HEK293 (cell line): ENCODE data around the gene TBC1D22A.

Experiments used
- CTCF ChIA-PET: fragments of 350-600 bp; formaldehyde crosslinking; extraction: SDS; loops from one replicate; lab custom pipeline; 2021; ENCODE audit warnings: antibody characterized with exemption; lab: Yijun Ruan, JAX
- POLR2A ChIA-PET: fragments of 300-600 bp; formaldehyde crosslinking; extraction: SDS; loops from one replicate; lab custom pipeline; 2020; ENCODE audit warnings: antibody characterized with exemption, inconsistent platforms; lab: Yijun Ruan, JAX
- H3K27ac ChIP-seq: fragments of 200-500 bp; sonication (Bioruptor generic); 2 replicates; pipeline ENCODE4 v1.5.1; 2014; ENCODE audit warnings: low read depth, low read length, control low read depth, inconsistent platforms; ENCODE audit errors: extremely low read depth
- H3K36me3 ChIP-seq, 2 experiments: fragments of 200-500 bp in 1 of 2; sonication (Bioruptor generic) in 1 of 2; 1 replicate in 1 of 2; 2 replicates in 1 of 2; pipeline ENCODE4 v1.5.1; 2014 to 2017; ENCODE audit warnings: inconsistent platforms in 2 of 2, low read length in 2 of 2; ENCODE audit not compliant: control insufficient read depth in 2 of 2, insufficient read depth in 1 of 2
- H3K4me1 ChIP-seq: fragments of 200-500 bp; sonication (Bioruptor generic); 2 replicates; pipeline ENCODE4 v1.5.1; 2014; ENCODE audit warnings: mild to moderate bottlenecking, low read length, inconsistent platforms; ENCODE audit not compliant: control insufficient read depth, insufficient read depth
- H3K4me3 ChIP-seq: 2 replicates; pipeline ENCODE4 v1.5.1; 2011; ENCODE audit warnings: low read depth, mild to moderate bottlenecking, control low read depth, low read length, moderate library complexity
- H3K9me3 ChIP-seq: fragments of 200-500 bp; sonication (Bioruptor generic); 2 replicates; pipeline ENCODE4 v1.5.1; 2014; ENCODE audit warnings: low read depth, low read length, inconsistent platforms; ENCODE audit not compliant: control insufficient read depth, insufficient read depth
- BCL11B ChIP-seq: fragments of 450-650 bp; formaldehyde crosslinking; IDR thresholded peaks from 2 replicates; pipeline ENCODE4 v1.5.1; 2016; ENCODE audit warnings: low read depth, missing biosample characterization, missing genetic modification characterization
- GLI4 ChIP-seq: fragments of 450-650 bp; formaldehyde crosslinking; IDR thresholded peaks from 2 replicates; pipeline ENCODE4 v1.5.1; 2016; ENCODE audit warnings: missing biosample characterization, missing genetic modification characterization
- GLIS1 ChIP-seq: fragments of 450-650 bp; formaldehyde crosslinking; IDR thresholded peaks from 2 replicates; pipeline ENCODE4 v1.5.1; 2016; ENCODE audit warnings: missing biosample characterization, missing genetic modification characterization
- GLIS2 ChIP-seq: fragments of 450-650 bp; formaldehyde crosslinking; IDR thresholded peaks from 2 replicates; pipeline ENCODE4 v1.5.1; 2016; ENCODE audit warnings: missing biosample characterization, missing genetic modification characterization
- OVOL3 ChIP-seq: fragments of 450-650 bp; formaldehyde crosslinking; IDR thresholded peaks from 2 replicates; pipeline ENCODE4 v1.5.1; 2016; ENCODE audit warnings: missing biosample characterization, missing genetic modification characterization
- SP2 ChIP-seq: fragments of 450-650 bp; formaldehyde crosslinking; IDR thresholded peaks from 2 replicates; pipeline ENCODE4 v1.5.1; 2016; ENCODE audit warnings: missing biosample characterization, missing genetic modification characterization
- SP3 ChIP-seq: fragments of 450-650 bp; formaldehyde crosslinking; IDR thresholded peaks from 2 replicates; pipeline ENCODE4 v1.5.1; 2016; ENCODE audit warnings: missing biosample characterization, missing genetic modification characterization
- ZFHX2 ChIP-seq: fragments of 450-650 bp; formaldehyde crosslinking; conservative IDR thresholded peaks from 2 replicates; pipeline ENCODE4 v1.5.1; 2016; ENCODE audit warnings: missing biosample characterization, missing genetic modification characterization
- ZNF132 ChIP-seq: fragments of 450-650 bp; formaldehyde crosslinking; IDR thresholded peaks from 2 replicates; pipeline ENCODE4 v1.5.1; 2017; ENCODE audit warnings: missing biosample characterization, missing genetic modification characterization, borderline replicate concordance
- ZNF221 ChIP-seq: fragments of 450-650 bp; formaldehyde crosslinking; IDR thresholded peaks from 2 replicates; pipeline ENCODE4 v1.5.1; 2017; ENCODE audit warnings: missing biosample characterization, missing genetic modification characterization, borderline replicate concordance
- ZNF266 ChIP-seq: fragments of 450-650 bp; formaldehyde crosslinking; IDR thresholded peaks from 2 replicates; pipeline ENCODE4 v1.5.1; 2016; ENCODE audit warnings: missing biosample characterization, missing genetic modification characterization, low read depth
- ZNF366 ChIP-seq: fragments of 450-650 bp; formaldehyde crosslinking; conservative IDR thresholded peaks from 2 replicates; pipeline ENCODE4 v1.5.1; 2016; ENCODE audit warnings: missing biosample characterization, missing genetic modification characterization
- ZNF394 ChIP-seq: fragments of 450-650 bp; formaldehyde crosslinking; IDR thresholded peaks from 2 replicates; pipeline ENCODE4 v1.5.1; 2016; ENCODE audit warnings: missing biosample characterization, missing genetic modification characterization, mild to moderate bottlenecking, moderate library complexity, borderline replicate concordance
- ZNF521 ChIP-seq: fragments of 450-650 bp; formaldehyde crosslinking; IDR thresholded peaks from 2 replicates; pipeline ENCODE4 v1.5.1; 2017; ENCODE audit warnings: missing biosample characterization, mild to moderate bottlenecking, missing genetic modification characterization
- ZNF549 ChIP-seq: fragments of 450-650 bp; IDR thresholded peaks from 2 replicates; pipeline ENCODE4 v1.5.1; 2018; ENCODE audit warnings: missing biosample characterization, missing genetic modification characterization, mild to moderate bottlenecking, inconsistent platforms, moderate library complexity
- ZNF580 ChIP-seq: fragments of 450-650 bp; formaldehyde crosslinking; IDR thresholded peaks from 2 replicates; pipeline ENCODE4 v1.5.1; 2016; ENCODE audit warnings: missing biosample characterization, missing genetic modification characterization
- ZNF792 ChIP-seq: fragments of 450-650 bp; formaldehyde crosslinking; IDR thresholded peaks from 2 replicates; pipeline ENCODE4 v1.5.1; 2016; ENCODE audit warnings: missing biosample characterization, missing genetic modification characterization
- ZSCAN30 ChIP-seq: fragments of 450-650 bp; IDR thresholded peaks from 2 replicates; pipeline ENCODE4 v1.5.1; 2018; ENCODE audit warnings: missing biosample characterization, mild to moderate bottlenecking, missing genetic modification characterization, moderate library complexity
- TF ChIP-seq, protein P1 (sequence below): fragments of 450-650 bp; formaldehyde crosslinking; IDR thresholded peaks from 2 replicates; pipeline ENCODE4 v1.5.1; 2016; ENCODE audit warnings: missing biosample characterization, missing genetic modification characterization
- TF ChIP-seq, protein P2 (sequence below): fragments of 450-650 bp; IDR thresholded peaks from 2 replicates; pipeline ENCODE4 v1.5.1; 2018; ENCODE audit warnings: missing biosample characterization, missing genetic modification characterization
- TF ChIP-seq, protein P3 (sequence below): fragments of 450-650 bp; formaldehyde crosslinking; IDR thresholded peaks from 2 replicates; pipeline ENCODE4 v1.5.1; 2016; ENCODE audit warnings: missing biosample characterization, missing genetic modification characterization, low read depth

Gene TBC1D22A

DNA sequence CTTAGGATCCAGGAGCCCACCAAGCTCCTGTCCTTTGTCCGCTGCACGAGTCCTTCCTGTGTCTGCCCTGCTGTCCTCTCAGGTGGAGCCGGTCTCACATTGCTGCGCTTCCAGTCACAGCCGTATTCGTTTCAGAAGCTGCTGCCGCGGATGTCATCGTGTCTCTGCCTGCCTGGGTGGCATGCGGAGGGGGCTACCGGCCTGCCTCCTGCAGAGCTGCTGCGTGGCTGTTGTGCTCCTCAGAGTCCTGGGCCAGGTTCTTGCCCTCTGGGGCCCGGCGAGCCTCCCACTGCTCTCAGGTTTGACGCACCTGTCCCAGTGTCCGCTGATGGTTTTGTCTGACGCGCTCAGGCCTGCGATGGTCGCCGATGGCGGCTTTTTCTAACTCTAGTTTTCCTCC, 254.2 kb downstream of the TBC1D22A start:
- POLR2A ChIA-PET = no interaction called here
- TF ChIP-seq GLIS1 = 0 out of 2 replicates have a peak, but pooled peaks have one; percentile 14
- no peak for TF ChIP-seq ZNF792 (tag by site-specific recombination)
- CTCF ChIA-PET = no interaction called here
- Histone ChIP-seq H3K4me1 (no peaks in the 10 kb centered on the region), H3K9me3 (no peaks in the 10 kb centered on the region), H3K36me3 (no peaks in the 10 kb centered on the region), H3K27ac (no peak overlapping the region), H3K4me3 (no peak overlapping the region)

- no peaks in the 10 kb centered on the region for H3K36me3 ChIP-seq
- no peak overlapping the region for H3K27ac ChIP-seq
- CTCF ChIA-PET = no interaction called here
- no peaks in the 10 kb centered on the region for H3K4me1 ChIP-seq
- no peak for TF ChIP-seq ZSCAN30 (tag by site-specific recombination)
- TF ChIP-seq GLI4 (tag by site-specific recombination) = no peak
- TF ChIP-seq ZNF521 = no peak
- TF ChIP-seq GLIS2 = no peak
- no peak for TF ChIP-seq SP3 (tag by site-specific recombination)
- no peak for TF ChIP-seq ZNF266 (tag by site-specific recombination)
- no peak for TF ChIP-seq ZNF366
- TF ChIP-seq BCL11B (tag by site-specific recombination) = no peak
- TF ChIP-seq ZNF580 = no peak
- TF ChIP-seq ZFHX2 (tag by site-specific recombination) = no peak
- TF ChIP-seq ZNF394 (tag by site-specific recombination) = no peak
- no peak for TF ChIP-seq ZNF221 (tag by site-specific recombination)
- no peak for TF ChIP-seq ZNF549 (tag by site-specific recombination)
- no peak for TF ChIP-seq ZNF132
- TF ChIP-seq, protein P1, sequence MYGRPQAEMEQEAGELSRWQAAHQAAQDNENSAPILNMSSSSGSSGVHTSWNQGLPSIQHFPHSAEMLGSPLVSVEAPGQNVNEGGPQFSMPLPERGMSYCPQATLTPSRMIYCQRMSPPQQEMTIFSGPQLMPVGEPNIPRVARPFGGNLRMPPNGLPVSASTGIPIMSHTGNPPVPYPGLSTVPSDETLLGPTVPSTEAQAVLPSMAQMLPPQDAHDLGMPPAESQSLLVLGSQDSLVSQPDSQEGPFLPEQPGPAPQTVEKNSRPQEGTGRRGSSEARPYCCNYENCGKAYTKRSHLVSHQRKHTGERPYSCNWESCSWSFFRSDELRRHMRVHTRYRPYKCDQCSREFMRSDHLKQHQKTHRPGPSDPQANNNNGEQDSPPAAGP (tag by site-specific recombination) = no peak
- TF ChIP-seq, protein P2, sequence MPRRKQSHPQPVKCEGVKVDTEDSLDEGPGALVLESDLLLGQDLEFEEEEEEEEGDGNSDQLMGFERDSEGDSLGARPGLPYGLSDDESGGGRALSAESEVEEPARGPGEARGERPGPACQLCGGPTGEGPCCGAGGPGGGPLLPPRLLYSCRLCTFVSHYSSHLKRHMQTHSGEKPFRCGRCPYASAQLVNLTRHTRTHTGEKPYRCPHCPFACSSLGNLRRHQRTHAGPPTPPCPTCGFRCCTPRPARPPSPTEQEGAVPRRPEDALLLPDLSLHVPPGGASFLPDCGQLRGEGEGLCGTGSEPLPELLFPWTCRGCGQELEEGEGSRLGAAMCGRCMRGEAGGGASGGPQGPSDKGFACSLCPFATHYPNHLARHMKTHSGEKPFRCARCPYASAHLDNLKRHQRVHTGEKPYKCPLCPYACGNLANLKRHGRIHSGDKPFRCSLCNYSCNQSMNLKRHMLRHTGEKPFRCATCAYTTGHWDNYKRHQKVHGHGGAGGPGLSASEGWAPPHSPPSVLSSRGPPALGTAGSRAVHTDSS = no peak
- TF ChIP-seq, protein P3, sequence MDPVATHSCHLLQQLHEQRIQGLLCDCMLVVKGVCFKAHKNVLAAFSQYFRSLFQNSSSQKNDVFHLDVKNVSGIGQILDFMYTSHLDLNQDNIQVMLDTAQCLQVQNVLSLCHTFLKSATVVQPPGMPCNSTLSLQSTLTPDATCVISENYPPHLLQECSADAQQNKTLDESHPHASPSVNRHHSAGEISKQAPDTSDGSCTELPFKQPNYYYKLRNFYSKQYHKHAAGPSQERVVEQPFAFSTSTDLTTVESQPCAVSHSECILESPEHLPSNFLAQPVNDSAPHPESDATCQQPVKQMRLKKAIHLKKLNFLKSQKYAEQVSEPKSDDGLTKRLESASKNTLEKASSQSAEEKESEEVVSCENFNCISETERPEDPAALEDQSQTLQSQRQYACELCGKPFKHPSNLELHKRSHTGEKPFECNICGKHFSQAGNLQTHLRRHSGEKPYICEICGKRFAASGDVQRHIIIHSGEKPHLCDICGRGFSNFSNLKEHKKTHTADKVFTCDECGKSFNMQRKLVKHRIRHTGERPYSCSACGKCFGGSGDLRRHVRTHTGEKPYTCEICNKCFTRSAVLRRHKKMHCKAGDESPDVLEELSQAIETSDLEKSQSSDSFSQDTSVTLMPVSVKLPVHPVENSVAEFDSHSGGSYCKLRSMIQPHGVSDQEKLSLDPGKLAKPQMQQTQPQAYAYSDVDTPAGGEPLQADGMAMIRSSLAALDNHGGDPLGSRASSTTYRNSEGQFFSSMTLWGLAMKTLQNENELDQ (tag by site-specific recombination) = no peak
- TF ChIP-seq SP2 (tag by site-specific recombination) = no peak
- no peak for TF ChIP-seq OVOL3 (tag by site-specific recombination)
- POLR2A ChIA-PET = no interaction called here
- H3K9me3 ChIP-seq = no peaks in the 10 kb centered on the region
- H3K4me3 ChIP-seq = no peak overlapping the region
These were observed 254.8 kb downstream of the TBC1D22A start for GRCh38 chr22:47017245-47017644.
